ENCODE measurements around the gene ZNF219. TPM values are rescaled to one million over a fixed set of nuclear protein-coding genes. Genes with fewer than 3 reads are reported as not detected.

Gene ZNF219
- total RNA-seq, 1 donor from 2014 or later: 31.9 TPM

DNA sequence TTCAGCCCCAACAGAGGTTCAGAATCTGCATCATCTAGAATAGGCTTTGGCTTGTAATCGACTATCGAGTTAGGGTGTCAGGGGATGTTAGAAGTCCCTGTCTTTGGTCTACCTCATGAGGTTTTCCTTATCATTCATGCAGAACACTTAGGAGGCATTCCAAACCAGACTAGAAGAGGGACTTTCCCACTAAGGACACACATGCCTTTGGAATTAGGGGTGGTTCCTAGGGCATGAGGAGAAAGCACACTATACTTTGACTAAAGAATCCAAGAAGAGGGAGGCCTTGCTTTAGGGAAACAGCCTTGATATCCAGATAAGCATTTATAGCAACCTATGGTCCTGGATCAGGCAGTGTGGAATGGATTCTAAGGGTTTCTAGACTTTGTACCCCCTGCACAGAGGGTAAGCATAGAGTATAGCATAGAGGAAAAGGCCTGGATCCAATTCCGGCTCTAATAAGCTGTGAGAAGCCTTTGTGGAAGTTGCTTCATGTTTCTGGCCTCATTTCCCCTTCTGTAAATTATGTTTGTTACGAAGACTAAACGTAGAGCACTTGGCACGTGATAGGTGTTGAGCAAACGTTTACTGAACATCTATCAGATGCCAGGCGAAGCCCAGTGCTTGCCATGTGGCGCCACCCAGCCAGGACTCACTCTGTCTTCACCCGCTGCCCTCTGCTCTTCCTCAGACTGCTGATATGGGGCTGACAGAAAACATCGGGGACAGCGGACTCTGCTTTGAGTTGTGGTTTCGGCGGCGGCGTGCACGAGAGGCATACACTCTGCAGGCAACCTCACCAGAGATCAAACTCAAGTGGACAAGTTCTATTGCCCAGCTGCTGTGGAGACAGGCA, 13.2 kb downstream of the ZNF219 start:
- no peak overlapping the region for H3K4me3 Mint-ChIP-seq (ENCODE audit: unreplicated experiment)
- no peaks in the 10 kb centered on the region for H3K9me3 Mint-ChIP-seq (ENCODE audit: unreplicated experiment)
- Histone ChIP-seq H3K36me3 (ENCODE audit: insufficient read depth, low read length) (peaks cover 46% of the 10 kb centered on the region), H3K27ac (ENCODE audit: low read depth, low read length) (peak overlapping the region; percentile 43), H3K4me2 (ENCODE audit: low read length) (peak overlapping the region; percentile 3), H2AFZ (ENCODE audit: low read depth, low read length) (no peak overlapping the region), H3K4me1 (ENCODE audit: insufficient read depth, low read length) (peaks cover 28% of the 10 kb centered on the region), H3K79me2 (ENCODE audit: insufficient read depth, low read length) (no peaks in the 10 kb centered on the region), H3K4me3 (ENCODE audit: insufficient read depth, low read depth, low read length) (no peak overlapping the region), H3K9me3 (ENCODE audit: insufficient read depth, low read depth, low read length) (no peaks in the 10 kb centered on the region), H4K20me1 (ENCODE audit: insufficient read depth, low read length) (peaks cover 57% of the 10 kb centered on the region), H3K27me3 (ENCODE audit: insufficient read depth, low read length) (no peaks in the 10 kb centered on the region), H3K9ac (ENCODE audit: low read length) (peak overlapping the region; percentile 11)
- DNase-seq (ENCODE audit: low read depth) (peak; percentile 79), FAIRE-seq (peak; percentile 62)
- H3K27ac Mint-ChIP-seq (ENCODE audit: unreplicated experiment): peak overlapping the region; percentile 24
- H3K36me3 Mint-ChIP-seq (ENCODE audit: low read depth, unreplicated experiment): peaks cover 41% of the 10 kb centered on the region
- H3K27me3 Mint-ChIP-seq (ENCODE audit: low read depth, unreplicated experiment): no peaks in the 10 kb centered on the region
- no peak for TF ChIP-seq EZH2 (IDR thresholded peaks at IDR 0.05; ENCODE audit: insufficient read depth, low read length)
- TF ChIP-seq, protein P1, sequence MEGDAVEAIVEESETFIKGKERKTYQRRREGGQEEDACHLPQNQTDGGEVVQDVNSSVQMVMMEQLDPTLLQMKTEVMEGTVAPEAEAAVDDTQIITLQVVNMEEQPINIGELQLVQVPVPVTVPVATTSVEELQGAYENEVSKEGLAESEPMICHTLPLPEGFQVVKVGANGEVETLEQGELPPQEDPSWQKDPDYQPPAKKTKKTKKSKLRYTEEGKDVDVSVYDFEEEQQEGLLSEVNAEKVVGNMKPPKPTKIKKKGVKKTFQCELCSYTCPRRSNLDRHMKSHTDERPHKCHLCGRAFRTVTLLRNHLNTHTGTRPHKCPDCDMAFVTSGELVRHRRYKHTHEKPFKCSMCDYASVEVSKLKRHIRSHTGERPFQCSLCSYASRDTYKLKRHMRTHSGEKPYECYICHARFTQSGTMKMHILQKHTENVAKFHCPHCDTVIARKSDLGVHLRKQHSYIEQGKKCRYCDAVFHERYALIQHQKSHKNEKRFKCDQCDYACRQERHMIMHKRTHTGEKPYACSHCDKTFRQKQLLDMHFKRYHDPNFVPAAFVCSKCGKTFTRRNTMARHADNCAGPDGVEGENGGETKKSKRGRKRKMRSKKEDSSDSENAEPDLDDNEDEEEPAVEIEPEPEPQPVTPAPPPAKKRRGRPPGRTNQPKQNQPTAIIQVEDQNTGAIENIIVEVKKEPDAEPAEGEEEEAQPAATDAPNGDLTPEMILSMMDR (IDR thresholded peaks at IDR 0.05; ENCODE audit: insufficient read depth, low read depth, low read length): no peak
- peaks cover 33% of the 10 kb centered on the region for H3K4me1 Mint-ChIP-seq (ENCODE audit: low read depth, unreplicated experiment)

DNA sequence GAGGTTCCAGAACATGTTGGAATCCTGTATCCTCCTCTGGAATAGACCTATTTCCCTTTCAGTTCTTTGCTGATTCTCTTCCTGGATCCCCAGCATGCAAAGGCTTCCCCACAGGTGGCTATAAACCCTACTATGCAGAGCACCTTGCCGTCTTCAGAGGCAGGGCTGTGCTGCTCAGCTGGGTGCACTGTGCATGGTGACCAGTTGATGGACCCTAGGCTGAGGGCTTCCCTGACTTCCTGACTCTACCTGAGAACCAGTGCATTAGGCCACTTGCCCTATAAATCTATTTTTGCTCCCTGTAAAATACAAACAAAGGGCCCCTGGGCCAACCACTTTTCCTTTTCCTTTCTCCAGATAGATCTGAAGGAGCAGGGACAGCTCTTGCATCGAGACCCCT, 14.1 kb downstream of the ZNF219 start:
- Mint-ChIP-seq H3K4me1 (ENCODE audit: low read depth, unreplicated experiment) (peaks cover 31% of the 10 kb centered on the region), H3K36me3 (ENCODE audit: low read depth, unreplicated experiment) (peaks cover 45% of the 10 kb centered on the region), H3K4me3 (ENCODE audit: unreplicated experiment) (peak overlapping the region; percentile 2), H3K27me3 (ENCODE audit: low read depth, unreplicated experiment) (no peaks in the 10 kb centered on the region), H3K27ac (ENCODE audit: unreplicated experiment) (no peak overlapping the region), H3K9me3 (ENCODE audit: unreplicated experiment) (no peaks in the 10 kb centered on the region)
- FAIRE-seq (no peak), DNase-seq (ENCODE audit: low read depth) (no peak)
- no peak for TF ChIP-seq EZH2 (IDR thresholded peaks at IDR 0.05; ENCODE audit: insufficient read depth, low read length)
- TF ChIP-seq, protein P1 (IDR thresholded peaks at IDR 0.05; ENCODE audit: insufficient read depth, low read depth, low read length): no peak
- H3K36me3 ChIP-seq (ENCODE audit: insufficient read depth, low read length): peaks cover 49% of the 10 kb centered on the region
- peaks cover 28% of the 10 kb centered on the region for H3K4me1 ChIP-seq (ENCODE audit: insufficient read depth, low read length)
- peaks cover 57% of the 10 kb centered on the region for H4K20me1 ChIP-seq (ENCODE audit: insufficient read depth, low read length)
- H3K9me3 ChIP-seq (ENCODE audit: insufficient read depth, low read depth, low read length): no peaks in the 10 kb centered on the region
- H3K27ac ChIP-seq (ENCODE audit: low read depth, low read length): no peak overlapping the region
- H3K4me2 ChIP-seq (ENCODE audit: low read length): no peak overlapping the region
- H2AFZ ChIP-seq (ENCODE audit: low read depth, low read length): no peak overlapping the region
- H3K4me3 ChIP-seq (ENCODE audit: insufficient read depth, low read depth, low read length): no peak overlapping the region
- H3K79me2 ChIP-seq (ENCODE audit: insufficient read depth, low read length): no peaks in the 10 kb centered on the region
- H3K27me3 ChIP-seq (ENCODE audit: insufficient read depth, low read length): no peaks in the 10 kb centered on the region
- H3K9ac ChIP-seq (ENCODE audit: low read length): peak overlapping the region; percentile 11
